Measurements from ENCODE around the gene NPDC1. TPM values are rescaled to one million over a fixed set of nuclear protein-coding genes. Genes with fewer than 3 reads are reported as not detected.

The NPDC1 gene
- total RNA-seq, 1 experiment from 2014 or later, result 73.9 TPM

DNA sequence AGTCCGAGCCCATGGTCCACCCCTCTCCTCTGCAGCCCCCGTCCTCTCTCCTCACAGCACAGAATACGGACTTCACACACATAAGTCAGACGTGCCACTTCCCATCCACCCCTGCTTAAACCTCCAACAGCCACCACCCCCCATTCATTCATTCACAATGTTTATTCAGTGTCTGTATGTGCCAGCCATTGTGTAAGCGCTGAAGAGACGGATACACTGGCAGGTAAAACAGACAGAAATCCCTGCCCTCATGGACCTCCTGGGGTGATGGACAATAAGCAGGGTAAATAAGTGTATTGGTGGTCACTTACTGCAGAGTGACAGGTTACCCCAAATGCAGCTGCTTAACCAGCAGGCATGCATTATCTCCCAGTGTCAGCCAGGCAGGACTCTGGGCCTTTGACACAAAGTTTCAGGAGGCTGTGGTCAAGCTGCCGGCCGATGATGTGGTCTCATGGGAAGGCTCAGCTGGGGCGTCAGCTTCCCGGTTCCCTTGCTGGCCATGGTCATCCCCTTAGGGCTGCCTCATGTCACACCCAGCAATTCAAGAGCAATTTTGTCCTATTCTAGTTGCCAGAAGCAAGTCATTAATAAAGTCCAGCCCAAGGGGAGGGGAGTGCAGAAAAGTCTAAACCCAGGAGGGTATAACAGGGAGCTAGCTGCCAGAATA is 55.6 kb downstream of the NPDC1 start:
- Histone ChIP-seq H3K36me3 (ENCODE audit: insufficient read depth, low read length, poor library complexity, severe bottlenecking) (peaks cover 7% of the 10 kb centered on the region), H3K4me3 (ENCODE audit: low read depth, low read length, poor library complexity, severe bottlenecking) (no peak overlapping the region), H3K27ac (ENCODE audit: low read depth, low read length, poor library complexity, severe bottlenecking) (no peak overlapping the region), H3K4me1 (ENCODE audit: insufficient read depth, low read length, poor library complexity, severe bottlenecking) (peaks cover 13% of the 10 kb centered on the region), H3K9me3 (ENCODE audit: low read depth, low read length, poor library complexity, severe bottlenecking) (no peaks in the 10 kb centered on the region), H3K27me3 (replicated peaks; ENCODE audit: insufficient read depth, low read depth, low read length, poor library complexity) (no peaks in the 10 kb centered on the region)
- POLR2A ChIA-PET (ENCODE audit: low non-redundant PET), result no interaction called here
- CTCF ChIA-PET, result no interaction called here
- no TSS peak for BruUV-seq (replicated peaks)
- no peak for DNase-seq (ENCODE audit: low spot score)
- intact Hi-C loops (cut with micrococcal nuclease; ENCODE audit: unreplicated experiment), result no loop called here
- TF ChIP-seq EZH2 (IDR thresholded peaks at IDR 0.05; ENCODE audit: borderline replicate concordance, low read depth, low read length, poor library complexity, severe bottlenecking), result no peak
- TF ChIP-seq, protein P1, sequence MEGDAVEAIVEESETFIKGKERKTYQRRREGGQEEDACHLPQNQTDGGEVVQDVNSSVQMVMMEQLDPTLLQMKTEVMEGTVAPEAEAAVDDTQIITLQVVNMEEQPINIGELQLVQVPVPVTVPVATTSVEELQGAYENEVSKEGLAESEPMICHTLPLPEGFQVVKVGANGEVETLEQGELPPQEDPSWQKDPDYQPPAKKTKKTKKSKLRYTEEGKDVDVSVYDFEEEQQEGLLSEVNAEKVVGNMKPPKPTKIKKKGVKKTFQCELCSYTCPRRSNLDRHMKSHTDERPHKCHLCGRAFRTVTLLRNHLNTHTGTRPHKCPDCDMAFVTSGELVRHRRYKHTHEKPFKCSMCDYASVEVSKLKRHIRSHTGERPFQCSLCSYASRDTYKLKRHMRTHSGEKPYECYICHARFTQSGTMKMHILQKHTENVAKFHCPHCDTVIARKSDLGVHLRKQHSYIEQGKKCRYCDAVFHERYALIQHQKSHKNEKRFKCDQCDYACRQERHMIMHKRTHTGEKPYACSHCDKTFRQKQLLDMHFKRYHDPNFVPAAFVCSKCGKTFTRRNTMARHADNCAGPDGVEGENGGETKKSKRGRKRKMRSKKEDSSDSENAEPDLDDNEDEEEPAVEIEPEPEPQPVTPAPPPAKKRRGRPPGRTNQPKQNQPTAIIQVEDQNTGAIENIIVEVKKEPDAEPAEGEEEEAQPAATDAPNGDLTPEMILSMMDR (conservative IDR thresholded peaks at IDR 0.05; ENCODE audit: low read depth, low read length), result no peak

Other genes with a start within 250 kb of the NPDC1 start
- gene CCDC183, start 249.8 kb downstream of the NPDC1 start, total RNA-seq (2021), result 0.46 TPM in 1 of 2 replicates, not detected in the other
- 208 and 210 TPM in 2 replicates for gene RABL6, start 238.2 kb downstream of the NPDC1 start, total RNA-seq (2021)
- gene AJM1, start 203.7 kb downstream of the NPDC1 start, total RNA-seq (2021), result 1.8 and 2.0 TPM in 2 replicates
- 94.7 and 109 TPM in 2 replicates for gene PHPT1, start 196.8 kb downstream of the NPDC1 start, total RNA-seq (2021)
- 7.9 and 10.1 TPM in 2 replicates for gene MAMDC4, start 193.8 kb downstream of the NPDC1 start, total RNA-seq (2021)
- gene EDF1, start 179.9 kb downstream of the NPDC1 start, total RNA-seq (2021), result 321 and 330 TPM in 2 replicates
- 29.2 and 33.2 TPM in 2 replicates for gene TRAF2, start 159.7 kb downstream of the NPDC1 start, total RNA-seq (2021)
- gene FBXW5, start 101.4 kb downstream of the NPDC1 start, total RNA-seq (2021), result 76.7 and 81.8 TPM in 2 replicates
- 0.74 and 0.75 TPM in 2 replicates for gene C8G, start 100.9 kb downstream of the NPDC1 start, total RNA-seq (2021)
- gene LCN12, start 93.9 kb downstream of the NPDC1 start, total RNA-seq (2021), result 1.1 TPM in 1 of 2 replicates, not detected in the other
- gene PTGDS, start 68.7 kb downstream of the NPDC1 start, total RNA-seq (2021), result not detected in 2 replicates
- gene LCNL1, start 63.2 kb downstream of the NPDC1 start, total RNA-seq (2021), result not detected in 2 replicates
- gene PAXX, start 53.8 kb downstream of the NPDC1 start, total RNA-seq (2021), result 91.5 and 99.5 TPM in 2 replicates
- not detected in 2 replicates for gene CLIC3, start 49.6 kb downstream of the NPDC1 start, total RNA-seq (2021)
- gene ABCA2, start 17.9 kb downstream of the NPDC1 start, total RNA-seq (2021), result 27.8 and 38.9 TPM in 2 replicates
- gene FUT7, start 14.1 kb downstream of the NPDC1 start, total RNA-seq (2021), result not detected in 2 replicates
- not detected in 2 replicates for gene ENTPD2, start 7.9 kb upstream of the NPDC1 start, total RNA-seq (2021)
- gene SAPCD2, start 24.4 kb upstream of the NPDC1 start, total RNA-seq (2021), result 30.6 and 33.7 TPM in 2 replicates
- 11.2 and 13.0 TPM in 2 replicates for gene UAP1L1, start 31.3 kb upstream of the NPDC1 start, total RNA-seq (2021)
- gene MAN1B1, start 40.8 kb upstream of the NPDC1 start, total RNA-seq (2021), result 48.6 and 54.9 TPM in 2 replicates
- 120 and 122 TPM in 2 replicates for gene DPP7, start 68.6 kb upstream of the NPDC1 start, total RNA-seq (2021)
- gene GRIN1, start 93.0 kb upstream of the NPDC1 start, total RNA-seq (2021), result 0.17 and 0.52 TPM in 2 replicates
- gene LRRC26, start 123.9 kb upstream of the NPDC1 start, total RNA-seq (2021), result not detected in 2 replicates
- not detected in 2 replicates for gene TMEM210, start 125.9 kb upstream of the NPDC1 start, total RNA-seq (2021)
- gene ANAPC2, start 142.4 kb upstream of the NPDC1 start, total RNA-seq (2021), result 49.6 and 54.1 TPM in 2 replicates
- gene SSNA1, start 142.5 kb upstream of the NPDC1 start, total RNA-seq (2021), result 86.8 and 87.3 TPM in 2 replicates
- gene TPRN, start 154.6 kb upstream of the NPDC1 start, total RNA-seq (2021), result 23.0 and 25.7 TPM in 2 replicates
- 37.5 and 41.8 TPM in 2 replicates for gene TMEM203, start 159.5 kb upstream of the NPDC1 start, total RNA-seq (2021)
- gene NDOR1, start 159.5 kb upstream of the NPDC1 start, total RNA-seq (2021), result 40.2 and 41.5 TPM in 2 replicates
- gene RNF208, start 176.1 kb upstream of the NPDC1 start, total RNA-seq (2021), result 13.7 and 20.2 TPM in 2 replicates
- 0.37 TPM in 1 of 2 replicates, not detected in the other for gene CYSRT1, start 179.0 kb upstream of the NPDC1 start, total RNA-seq (2021)
- gene RNF224, start 181.3 kb upstream of the NPDC1 start, total RNA-seq (2021), result 0.17 TPM in 1 of 2 replicates, not detected in the other
- not detected in 2 replicates for gene SLC34A3, start 184.7 kb upstream of the NPDC1 start, total RNA-seq (2021)
- 645 and 714 TPM in 2 replicates for gene TUBB4B, start 195.1 kb upstream of the NPDC1 start, total RNA-seq (2021)
- gene STPG3, start 205.1 kb upstream of the NPDC1 start, total RNA-seq (2021), result 0.35 TPM in 1 of 2 replicates, not detected in the other
- 72.6 and 78.1 TPM in 2 replicates for gene NELFB, start 209.2 kb upstream of the NPDC1 start, total RNA-seq (2021)
- gene TOR4A, start 231.5 kb upstream of the NPDC1 start, total RNA-seq (2021), result 0.82 and 1.4 TPM in 2 replicates

All from A673 (cell line).